ENCODE results near the gene SLC35F3.
A peak's percentile ranks its signal among the peaks of the same experiment; 100 is the strongest.

SLC35F3 gene

GRCh38 chr1:233936422-233936821, 31.9 kb downstream of the SLC35F3 start:
- no peak for FAIRE-seq
- no peak for DNase-seq (ENCODE audit: insufficient read length, low spot score)
- TF ChIP-seq CTCF (IDR thresholded peaks at IDR 0.05; ENCODE audit: insufficient read depth, missing control alignments), result no peak

- FAIRE-seq (no peak), DNase-seq (ENCODE audit: insufficient read length, low spot score) (no peak)
- no peak for TF ChIP-seq CTCF (IDR thresholded peaks at IDR 0.05; ENCODE audit: insufficient read depth, missing control alignments)
These were observed 32.4 kb downstream of the SLC35F3 start for GRCh38 chr1:233936842-233937241.

GRCh38 chr1:233938476-233938875, 34.0 kb downstream of the SLC35F3 start:
- no peak for DNase-seq (ENCODE audit: insufficient read length, low spot score)
- no peak for FAIRE-seq
- no peak for TF ChIP-seq CTCF (IDR thresholded peaks at IDR 0.05; ENCODE audit: insufficient read depth, missing control alignments)

- FAIRE-seq, result peak; percentile 64
- DNase-seq (ENCODE audit: insufficient read length, low spot score), result no peak
- TF ChIP-seq CTCF (IDR thresholded peaks at IDR 0.05; ENCODE audit: insufficient read depth, missing control alignments), result no peak
These were observed 35.0 kb downstream of the SLC35F3 start for GRCh38 chr1:233939451-233939850.

GRCh38 chr1:233940908-233941307, 36.4 kb downstream of the SLC35F3 start:
- FAIRE-seq (no peak), DNase-seq (ENCODE audit: insufficient read length, low spot score) (no peak)
- TF ChIP-seq CTCF (IDR thresholded peaks at IDR 0.05; ENCODE audit: insufficient read depth, missing control alignments), result no peak

- no peak for TF ChIP-seq CTCF (IDR thresholded peaks at IDR 0.05; ENCODE audit: insufficient read depth, missing control alignments)
- no peak for DNase-seq (ENCODE audit: insufficient read length, low spot score)
- no peak for FAIRE-seq
These were observed 40.1 kb downstream of the SLC35F3 start for GRCh38 chr1:233944601-233945000.

GRCh38 chr1:233945573-233945972, 41.1 kb downstream of the SLC35F3 start:
- FAIRE-seq (no peak), DNase-seq (ENCODE audit: insufficient read length, low spot score) (no peak)
- TF ChIP-seq CTCF (IDR thresholded peaks at IDR 0.05; ENCODE audit: insufficient read depth, missing control alignments), result no peak

Data from D721Med (cell line).